Measurements from ENCODE around the gene RNF121.

Gene RNF121

GRCh38 chr11:71936825-71937224, 8.0 kb downstream of the RNF121 start:
- ChIA-PET POLR2A (no interaction called here), CTCF (no interaction called here)
- no peak for DNase-seq (ENCODE audit: extremely low spot score)
- no peak for TF ChIP-seq FOXK2 (IDR thresholded peaks at IDR 0.05)
- TF ChIP-seq ELF4 (IDR thresholded peaks at IDR 0.05), result no peak
- TF ChIP-seq ARNT (IDR thresholded peaks at IDR 0.05), result no peak
- TF ChIP-seq BHLHE40 (IDR thresholded peaks at IDR 0.05; ENCODE audit: borderline replicate concordance), result no peak
- no peak for TF ChIP-seq FOXM1 (IDR thresholded peaks at IDR 0.05; ENCODE audit: borderline replicate concordance)
- no peak for TF ChIP-seq NFRKB (IDR thresholded peaks at IDR 0.05)
- TF ChIP-seq SP1 (IDR thresholded peaks at IDR 0.05), result no peak
- no peak for TF ChIP-seq CTBP1 (IDR thresholded peaks at IDR 0.05; ENCODE audit: borderline replicate concordance)
- no peak for TF ChIP-seq ZNF384 (IDR thresholded peaks at IDR 0.05)
- no peak for TF ChIP-seq HDGF (IDR thresholded peaks at IDR 0.05; ENCODE audit: borderline replicate concordance)
- TF ChIP-seq FOXA1 (IDR thresholded peaks at IDR 0.05), result no peak
- TF ChIP-seq L3MBTL2 (conservative IDR thresholded peaks at IDR 0.05), result no peak
- TF ChIP-seq LEF1 (IDR thresholded peaks at IDR 0.05; ENCODE audit: borderline replicate concordance), result no peak
- no peak for TF ChIP-seq SUZ12 (IDR thresholded peaks at IDR 0.05)
- TF ChIP-seq PKNOX1 (IDR thresholded peaks at IDR 0.05), result no peak
- TF ChIP-seq TARDBP (IDR thresholded peaks at IDR 0.05), result no peak

- no peak for DNase-seq (ENCODE audit: extremely low spot score)
- TF ChIP-seq FOXM1 (IDR thresholded peaks at IDR 0.05; ENCODE audit: borderline replicate concordance) (no peak), ELF4 (IDR thresholded peaks at IDR 0.05) (no peak), ZNF384 (IDR thresholded peaks at IDR 0.05) (no peak), LEF1 (IDR thresholded peaks at IDR 0.05; ENCODE audit: borderline replicate concordance) (no peak), FOXK2 (IDR thresholded peaks at IDR 0.05) (no peak), ARNT (IDR thresholded peaks at IDR 0.05) (no peak), FOXA1 (IDR thresholded peaks at IDR 0.05) (no peak), L3MBTL2 (conservative IDR thresholded peaks at IDR 0.05) (no peak), SP1 (IDR thresholded peaks at IDR 0.05) (no peak), NFRKB (IDR thresholded peaks at IDR 0.05) (no peak), BHLHE40 (IDR thresholded peaks at IDR 0.05; ENCODE audit: borderline replicate concordance) (no peak), HDGF (IDR thresholded peaks at IDR 0.05; ENCODE audit: borderline replicate concordance) (no peak), SUZ12 (IDR thresholded peaks at IDR 0.05) (no peak), CTBP1 (IDR thresholded peaks at IDR 0.05; ENCODE audit: borderline replicate concordance) (no peak), TARDBP (IDR thresholded peaks at IDR 0.05) (no peak), PKNOX1 (IDR thresholded peaks at IDR 0.05) (no peak)
- POLR2A ChIA-PET, result interaction anchor here (1.2 kb wide), 1 partner anchor 9 kb away, joined by 4 read pairs; the partner anchor contains the start of genes RNF121 and XNDC1N
- CTCF ChIA-PET, result no interaction called here
Observed at GRCh38 chr11:71937826-71938225, 9.0 kb downstream of the RNF121 start.

- ChIA-PET POLR2A (no interaction called here), CTCF (no interaction called here)
- TF ChIP-seq TARDBP (IDR thresholded peaks at IDR 0.05) (no peak), SUZ12 (IDR thresholded peaks at IDR 0.05) (no peak), L3MBTL2 (conservative IDR thresholded peaks at IDR 0.05) (no peak), ZNF384 (IDR thresholded peaks at IDR 0.05) (no peak), LEF1 (IDR thresholded peaks at IDR 0.05; ENCODE audit: borderline replicate concordance) (no peak), HDGF (IDR thresholded peaks at IDR 0.05; ENCODE audit: borderline replicate concordance) (no peak), FOXK2 (IDR thresholded peaks at IDR 0.05) (no peak), BHLHE40 (IDR thresholded peaks at IDR 0.05; ENCODE audit: borderline replicate concordance) (no peak), ELF4 (IDR thresholded peaks at IDR 0.05) (no peak), CTBP1 (IDR thresholded peaks at IDR 0.05; ENCODE audit: borderline replicate concordance) (no peak), FOXA1 (IDR thresholded peaks at IDR 0.05) (no peak), SP1 (IDR thresholded peaks at IDR 0.05) (no peak), ARNT (IDR thresholded peaks at IDR 0.05) (no peak), NFRKB (IDR thresholded peaks at IDR 0.05) (no peak), PKNOX1 (IDR thresholded peaks at IDR 0.05) (no peak), FOXM1 (IDR thresholded peaks at IDR 0.05; ENCODE audit: borderline replicate concordance) (no peak)
- no peak for DNase-seq (ENCODE audit: extremely low spot score)
Observed at GRCh38 chr11:71940561-71941219, 11.8 kb downstream of the RNF121 start.

GRCh38 chr11:71946144-71946571, 17.3 kb downstream of the RNF121 start:
- TF ChIP-seq PKNOX1 (IDR thresholded peaks at IDR 0.05), result no peak
- no peak for TF ChIP-seq TARDBP (IDR thresholded peaks at IDR 0.05)
- TF ChIP-seq ZNF384 (IDR thresholded peaks at IDR 0.05), result no peak
- no peak for TF ChIP-seq FOXK2 (IDR thresholded peaks at IDR 0.05)
- no peak for TF ChIP-seq LEF1 (IDR thresholded peaks at IDR 0.05; ENCODE audit: borderline replicate concordance)
- no peak for TF ChIP-seq SUZ12 (IDR thresholded peaks at IDR 0.05)
- TF ChIP-seq L3MBTL2 (conservative IDR thresholded peaks at IDR 0.05), result no peak
- TF ChIP-seq SP1 (IDR thresholded peaks at IDR 0.05), result no peak
- no peak for TF ChIP-seq ELF4 (IDR thresholded peaks at IDR 0.05)
- TF ChIP-seq FOXM1 (IDR thresholded peaks at IDR 0.05; ENCODE audit: borderline replicate concordance), result no peak
- TF ChIP-seq BHLHE40 (IDR thresholded peaks at IDR 0.05; ENCODE audit: borderline replicate concordance), result no peak
- TF ChIP-seq NFRKB (IDR thresholded peaks at IDR 0.05), result no peak
- TF ChIP-seq ARNT (IDR thresholded peaks at IDR 0.05), result no peak
- TF ChIP-seq FOXA1 (IDR thresholded peaks at IDR 0.05), result no peak
- TF ChIP-seq CTBP1 (IDR thresholded peaks at IDR 0.05; ENCODE audit: borderline replicate concordance), result no peak
- no peak for TF ChIP-seq HDGF (IDR thresholded peaks at IDR 0.05; ENCODE audit: borderline replicate concordance)
- ChIA-PET CTCF (no interaction called here), POLR2A (interaction anchor here (2.1 kb wide), 1 partner anchor 18 kb away, joined by 5 read pairs; the partner anchor contains the start of gene XNDC1N)
- DNase-seq (ENCODE audit: extremely low spot score), result no peak

- TF ChIP-seq LEF1 (IDR thresholded peaks at IDR 0.05; ENCODE audit: borderline replicate concordance) (no peak), NFRKB (IDR thresholded peaks at IDR 0.05) (no peak), FOXK2 (IDR thresholded peaks at IDR 0.05) (no peak), TARDBP (IDR thresholded peaks at IDR 0.05) (no peak), SP1 (IDR thresholded peaks at IDR 0.05) (no peak), ZNF384 (IDR thresholded peaks at IDR 0.05) (no peak), PKNOX1 (IDR thresholded peaks at IDR 0.05) (no peak), ARNT (IDR thresholded peaks at IDR 0.05) (no peak), BHLHE40 (IDR thresholded peaks at IDR 0.05; ENCODE audit: borderline replicate concordance) (no peak), HDGF (IDR thresholded peaks at IDR 0.05; ENCODE audit: borderline replicate concordance) (no peak), FOXM1 (IDR thresholded peaks at IDR 0.05; ENCODE audit: borderline replicate concordance) (no peak), ELF4 (IDR thresholded peaks at IDR 0.05) (no peak), CTBP1 (IDR thresholded peaks at IDR 0.05; ENCODE audit: borderline replicate concordance) (no peak), L3MBTL2 (conservative IDR thresholded peaks at IDR 0.05) (no peak)
- CTCF ChIA-PET, result no interaction called here
- POLR2A ChIA-PET, result interaction anchor here (2.1 kb wide), 1 partner anchor 19 kb away, joined by 5 read pairs; the partner anchor contains the start of gene XNDC1N
- no peak for DNase-seq (ENCODE audit: extremely low spot score)
Observed at GRCh38 chr11:71947498-71947897, 18.7 kb downstream of the RNF121 start.

All from HEK293T (cell line).